ENCODE data around the gene ASCL3. TPM values are rescaled to one million over a fixed set of nuclear protein-coding genes. Genes with fewer than 3 reads are reported as not detected.
A peak's percentile ranks its signal among the peaks of the same experiment; 100 is the strongest.
"Not testable (repeated sequence)": the region's sequence is repeated elsewhere in the genome, so short reads cannot be mapped to it uniquely, and the experiment has no call there.

Gene ASCL3
- total RNA-seq, 6 donors from 2014 or later, result not detected

DNA sequence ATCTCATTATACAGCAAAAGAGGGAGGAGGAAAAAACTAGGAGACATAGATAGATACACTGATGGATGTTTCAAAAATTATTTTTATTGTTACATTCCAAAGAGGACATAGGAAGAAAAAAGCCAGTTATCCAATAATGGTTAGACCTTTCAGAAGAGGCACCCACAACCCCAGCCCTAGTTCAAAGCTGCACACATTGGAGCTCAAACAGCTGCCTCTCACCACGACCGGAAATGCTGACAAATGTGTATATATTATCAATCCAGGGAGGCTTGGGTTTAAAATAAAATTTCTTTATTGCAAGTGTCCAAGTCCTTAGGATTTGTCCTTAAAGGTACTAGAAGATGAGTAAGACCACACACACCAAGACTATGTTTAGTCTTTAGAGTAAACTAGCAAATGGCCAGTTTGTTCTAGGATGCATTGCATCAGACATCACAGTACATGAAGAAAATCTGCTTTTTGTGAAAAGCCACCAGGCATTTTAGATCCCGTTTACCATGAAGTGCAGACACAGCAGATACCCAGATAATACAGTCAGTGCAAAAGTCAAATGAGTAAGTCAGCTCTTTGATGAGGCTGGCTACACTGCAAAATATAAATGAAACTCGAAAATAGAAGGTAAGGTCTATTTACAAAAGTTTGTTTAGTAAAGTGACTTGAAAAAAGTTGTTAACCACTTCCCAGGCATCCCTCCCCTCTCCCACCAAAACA is 4.6 kb upstream of the ASCL3 start:
- Histone ChIP-seq H3K4me1 (no peaks in the 10 kb centered on the region), H3K4me3 (no peak overlapping the region), H3K36me3 (peaks cover 10 to 52% (median 25%) of the 10 kb centered on the region in 4 donors), H3K27ac (no peak overlapping the region), H3K9me3 (no peaks in the 10 kb centered on the region), H3K27me3 (no peaks in the 10 kb centered on the region)
- no peak for ATAC-seq (ENCODE audit: low FRiP score in 2 of 2)
- 74 to 86% methylated on average over 4 of the region's 4 CpGs for WGBS, 2 donors
- TF ChIP-seq POLR2A (IDR thresholded peaks at IDR 0.05) (no peak), POLR2AphosphoS5 (IDR thresholded peaks at IDR 0.05) (no peak)
- DNase-seq, result no peak

DNA sequence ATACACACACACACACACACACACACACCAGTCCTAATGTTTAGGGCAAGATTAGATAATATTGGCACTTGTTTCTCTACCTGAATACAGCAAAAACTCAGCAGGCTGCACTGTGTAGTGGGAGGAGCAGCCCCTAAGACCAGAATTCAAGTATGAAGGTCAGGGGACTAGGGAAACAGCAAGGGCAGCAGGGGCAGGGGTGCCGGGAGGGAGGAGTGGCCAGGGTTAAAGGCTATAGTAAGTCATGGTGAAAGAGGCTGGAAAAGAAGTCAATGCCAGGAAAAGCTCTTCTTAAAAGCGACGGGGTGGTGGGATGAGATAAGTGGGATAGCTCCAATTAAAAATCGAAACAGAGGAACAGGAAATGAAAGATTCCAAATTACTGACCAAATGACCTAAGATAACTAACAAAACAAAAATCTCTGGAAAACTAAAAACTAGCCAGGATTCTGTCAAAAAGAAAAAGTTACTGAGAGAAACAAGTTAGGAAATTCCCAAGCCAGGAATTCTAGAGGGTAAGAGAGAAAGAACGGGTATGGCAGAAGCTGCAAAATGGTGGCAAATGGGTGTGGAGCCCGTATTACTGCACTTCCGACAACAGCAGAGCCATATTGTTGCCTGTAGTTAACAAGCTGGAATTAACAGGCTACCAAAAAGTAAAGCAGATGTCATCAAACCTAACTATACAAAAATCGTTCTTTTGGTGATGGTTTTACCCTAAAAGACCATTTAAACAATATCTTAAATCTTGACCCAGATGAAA is 1.3 kb downstream of the ASCL3 start:
- WGBS, 2 donors, result 63 to 65% methylated on average over 8 of the region's 8 CpGs
- peaks cover 0 to 3% (median 0%) of the 10 kb centered on the region in 4 donors for H3K36me3 ChIP-seq
- H3K4me1 ChIP-seq, result no peaks in the 10 kb centered on the region
- no peak overlapping the region for H3K27ac ChIP-seq
- no peak overlapping the region for H3K4me3 ChIP-seq
- no peaks in the 10 kb centered on the region for H3K9me3 ChIP-seq
- ATAC-seq (ENCODE audit: low FRiP score in 2 of 2), result no peak
- H3K27me3 ChIP-seq, result no peaks in the 10 kb centered on the region
- no peak for TF ChIP-seq POLR2A (IDR thresholded peaks at IDR 0.05)
- TF ChIP-seq POLR2AphosphoS5 (IDR thresholded peaks at IDR 0.05), result no peak
- TF ChIP-seq EP300 (IDR thresholded peaks at IDR 0.05), result no peak
- no peak for TF ChIP-seq CTCF (IDR thresholded peaks at IDR 0.05)
- no peak for DNase-seq

DNA sequence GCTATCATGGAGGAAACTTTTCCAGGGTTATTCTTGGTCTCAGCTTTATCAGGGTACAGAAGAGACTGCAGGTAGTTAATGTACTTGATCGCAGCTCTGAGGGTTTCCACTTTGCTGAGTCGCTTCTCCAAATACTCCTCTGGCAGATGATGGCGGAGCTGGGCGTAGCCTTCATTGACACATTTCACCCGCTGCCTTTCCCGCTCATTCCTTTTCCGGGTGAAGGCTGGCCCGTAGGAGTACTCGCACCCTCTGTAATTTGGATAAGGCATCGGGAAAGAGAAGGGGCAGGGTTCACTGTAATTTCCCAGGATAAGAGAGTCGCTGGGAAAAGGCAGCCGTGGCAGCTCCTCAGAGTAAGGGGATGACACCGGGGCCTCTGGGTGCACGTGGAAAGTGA is 5.2 kb downstream of the ASCL3 start:
- Histone ChIP-seq H3K27me3 (no peaks in the 10 kb centered on the region), H3K4me1 (no peaks in the 10 kb centered on the region), H3K4me3 (no peak overlapping the region), H3K9me3 (no peaks in the 10 kb centered on the region), H3K36me3 (no peaks in the 10 kb centered on the region), H3K27ac (no peak overlapping the region)
- DNase-seq, result no peak
- WGBS, 2 donors, result 87 to 88% methylated on average over 14 of the region's 14 CpGs
- ATAC-seq (ENCODE audit: low FRiP score in 2 of 2), result no peak
- TF ChIP-seq EP300 (IDR thresholded peaks at IDR 0.05) (no peak), POLR2A (IDR thresholded peaks at IDR 0.05) (no peak), CTCF (IDR thresholded peaks at IDR 0.05) (no peak), POLR2AphosphoS5 (IDR thresholded peaks at IDR 0.05) (no peak)

DNA sequence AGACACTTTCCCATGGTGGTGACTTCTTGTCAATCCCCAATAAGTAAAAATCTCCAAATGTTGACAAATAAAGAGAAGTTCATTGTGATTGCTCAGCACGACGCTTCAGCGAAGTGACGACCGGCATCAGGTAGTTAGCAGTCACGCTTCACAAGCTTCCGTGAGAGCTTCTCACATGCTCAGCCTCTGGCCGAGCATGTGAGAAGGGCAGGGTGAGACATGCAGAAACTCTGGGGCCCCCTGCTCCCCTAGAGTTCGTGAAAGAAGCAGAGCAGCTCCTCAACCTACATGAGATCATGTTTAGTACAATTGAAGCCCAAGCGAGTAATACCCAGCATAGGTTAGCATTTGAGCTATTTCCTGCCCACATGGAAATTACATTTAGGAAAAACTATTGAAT is 5.7 kb downstream of the ASCL3 start:
- 90 to 91% methylated on average over 10 of the region's 10 CpGs for WGBS, 2 donors
- H3K4me3 ChIP-seq, result no peak overlapping the region
- TF ChIP-seq POLR2A (IDR thresholded peaks at IDR 0.05) (no peak), EP300 (IDR thresholded peaks at IDR 0.05) (no peak), POLR2AphosphoS5 (IDR thresholded peaks at IDR 0.05) (no peak)
- no peaks in the 10 kb centered on the region for H3K9me3 ChIP-seq
- H3K27me3 ChIP-seq, result no peaks in the 10 kb centered on the region
- ATAC-seq (ENCODE audit: low FRiP score in 2 of 2) (no peak), DNase-seq (no peak)
- H3K4me1 ChIP-seq, result no peaks in the 10 kb centered on the region
- no peaks in the 10 kb centered on the region for H3K36me3 ChIP-seq
- H3K27ac ChIP-seq, result no peak overlapping the region

DNA sequence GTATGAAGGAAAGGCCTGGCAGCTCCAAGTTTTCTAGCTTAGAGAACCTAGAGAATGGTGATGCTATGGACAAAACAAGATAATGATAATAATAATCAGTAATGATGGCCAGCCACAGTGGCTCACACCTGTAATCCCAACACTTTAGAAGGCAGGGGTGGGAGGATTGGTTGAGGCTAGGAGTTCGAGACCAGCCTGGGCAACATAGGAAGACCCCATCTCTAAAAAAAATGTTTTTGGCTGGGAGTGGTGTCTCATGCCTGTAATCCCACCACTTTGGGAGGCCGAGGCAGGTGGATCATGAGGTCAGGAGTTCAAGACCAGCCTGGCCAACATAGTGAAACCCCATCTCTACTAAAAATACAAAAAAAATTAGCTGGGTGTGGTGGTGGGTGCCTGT is 7.0 kb downstream of the ASCL3 start:
- not testable (repeated sequence) for H3K27me3 ChIP-seq; H3K9me3 ChIP-seq; H3K27ac ChIP-seq; DNase-seq; H3K4me3 ChIP-seq; H3K36me3 ChIP-seq; ATAC-seq (ENCODE audit: low FRiP score in 2 of 2); H3K4me1 ChIP-seq
- WGBS, 2 donors, result 86 to 96% methylated on average over 2 of the region's 2 CpGs

DNA sequence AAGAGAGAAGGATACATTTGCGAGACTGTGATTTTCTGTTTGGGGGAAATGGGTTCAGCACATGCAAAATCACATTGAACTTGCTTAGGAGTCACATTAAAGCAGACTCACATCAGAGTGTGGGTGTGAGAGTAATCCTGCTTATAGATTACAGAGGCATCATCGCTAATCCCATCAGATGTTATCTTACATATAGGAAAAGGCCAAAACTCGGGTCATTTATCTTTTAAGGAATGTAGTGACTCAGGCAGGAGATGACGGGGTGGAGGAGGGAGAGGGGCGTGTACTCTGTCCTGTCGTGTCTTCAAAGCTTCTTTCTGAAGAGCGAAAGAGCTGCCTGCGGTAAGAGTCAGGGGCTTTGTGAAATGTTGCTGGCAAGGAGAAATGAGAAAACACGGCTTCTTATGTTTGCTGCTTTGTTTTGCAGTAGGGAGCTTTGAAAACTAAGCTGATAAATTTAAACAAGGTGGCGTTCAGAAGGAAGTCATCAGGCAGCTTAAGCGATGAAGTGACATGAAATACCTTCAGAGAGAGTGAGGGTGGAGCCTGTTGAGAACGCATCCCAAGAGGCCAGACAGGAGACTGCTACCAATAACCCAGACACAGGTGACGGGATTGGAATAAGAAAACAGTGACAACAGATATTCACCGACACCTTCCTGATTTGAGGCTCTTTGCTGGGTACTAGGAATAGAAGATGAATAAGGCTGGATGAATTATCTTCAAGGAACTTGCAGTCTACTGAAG is 7.9 kb downstream of the ASCL3 start:
- DNase-seq (no peak), ATAC-seq (ENCODE audit: low FRiP score in 2 of 2) (peak in 1 of 2 donors; percentile 80)
- H3K27me3 ChIP-seq, result no peaks in the 10 kb centered on the region
- H3K9me3 ChIP-seq, result no peaks in the 10 kb centered on the region
- WGBS, 2 donors, result 54 to 60% methylated on average over 14 of the region's 14 CpGs
- H3K27ac ChIP-seq, result no peak overlapping the region
- H3K4me1 ChIP-seq, result no peaks in the 10 kb centered on the region
- H3K4me3 ChIP-seq, result no peak overlapping the region
- TF ChIP-seq POLR2A (IDR thresholded peaks at IDR 0.05) (no peak), CTCF (IDR thresholded peaks at IDR 0.05) (no peak), POLR2AphosphoS5 (IDR thresholded peaks at IDR 0.05) (no peak), EP300 (IDR thresholded peaks at IDR 0.05) (no peak)
- H3K36me3 ChIP-seq, result no peaks in the 10 kb centered on the region

Data from upper lobe of left lung (tissue), 6 donors.